Right lobe of liver (tissue), 6 donors: ENCODE data around the gene ZBTB21. TPM values are rescaled to one million over a fixed set of nuclear protein-coding genes. Genes with fewer than 3 reads are reported as not detected.

Source experiments
- ATAC-seq, 4 donors: fragments of 200-7000 bp; cut with Tn5 transposase; one replicate each; pipeline ENCODE4 v1.9.1; 2020; ENCODE audit warnings: mild to moderate bottlenecking in 4 of 4, moderate library complexity in 4 of 4
- DNase-seq, 3 donors: peaks; one replicate each; pipeline ENCODE4 v3.0.0-alpha.2; 2020
- H3K27ac ChIP-seq, 3 donors: fragments of 200-600 bp; one replicate each; pipeline ENCODE4 v1.8.0; 2022
- H3K27me3 ChIP-seq, 2 donors: fragments of 200-600 bp; one replicate each; pipeline ENCODE4 v1.8.0; 2022
- H3K36me3 ChIP-seq, 4 donors: fragments of 200-600 bp; sonication (generic) in 1 of 4; one replicate each; pipeline versions ENCODE4 v1.5.1 to v1.8.0; 2017 to 2022; ENCODE audit warnings: control low read depth in 1 of 4
- H3K4me1 ChIP-seq, 4 donors: fragments of 200-600 bp; sonication (generic) in 1 of 4; one replicate each; pipeline versions ENCODE4 v1.5.1 to v1.8.0; 2017 to 2022; ENCODE audit warnings: control low read depth in 1 of 4
- H3K4me3 ChIP-seq, 3 donors: fragments of 200-600 bp; one replicate each; pipeline ENCODE4 v1.8.0; 2022
- H3K9me3 ChIP-seq, 4 donors: fragments of 200-600 bp; sonication (generic) in 1 of 4; one replicate each; pipeline versions ENCODE4 v1.5.1 to v1.8.0; 2017 to 2022; ENCODE audit warnings: control low read depth in 1 of 4
- POLR2A ChIP-seq: fragments of 450-650 bp; IDR thresholded peaks from one replicate; pipeline ENCODE4 v1.6.1; 2017; ENCODE audit warnings: antibody characterized with exemption, mild to moderate bottlenecking
- WGBS: methylation state at CpG from one replicate; pipeline ENCODE4 v1.1.6; 2018; ENCODE audit warnings: low coverage, low lambda C conversion rate; ENCODE audit not compliant: insufficient coverage; ENCODE audit errors: missing lambda C conversion rate; 5-methylcytosine and 5-hydroxymethylcytosine counted together
- intact Hi-C, 2 donors: fragments of 100-400 bp; cut with DNase I; formaldehyde crosslinking; loops; one replicate each; pipeline versions ENCODE4 v1.11.2 to v1.14.1; 2022
- total RNA-seq, 6 experiments: library from RNA; depleted of rRNA in 2 of 6; stranded (reverse); fragments of >200 nt in 2 of 6; fragmentation: NEBNext Ultra II Directional in 3 of 6; extraction: Animal tissue kit (Norgen Biotek cat#: 25700) in 3 of 6; gene quantifications; one replicate each; pipeline versions ENCODE4 v1.1.0 to v1.2.4, GENCODE V29; 2016 to 2023
- TF ChIP-seq, protein P1 (sequence below), 4 donors: fragments of 200-600 bp in 3 of 4; fragments of 450-650 bp in 1 of 4; IDR thresholded peaks; one replicate each; pipeline versions ENCODE4 v1.5.1 to v1.8.0; 2016 to 2022; ENCODE audit warnings: antibody characterized with exemption in 4 of 4, mild to moderate bottlenecking in 2 of 4
- donor health status: DM: no; HTN: yes; CAD: no.
- donor health status: DM: no; HTN: no; CAD: no.
- donor health status: DM: no; HTN: no; CAD: no.
- donor health status: DM: no; HTN: yes; CAD: no.
- donor health status: DM: no; HTN: yes; CAD: no.

The ZBTB21 gene
- total RNA-seq, 6 experiments from 2014 or later: 3.0 to 28.5 (median 11.2) TPM

DNA sequence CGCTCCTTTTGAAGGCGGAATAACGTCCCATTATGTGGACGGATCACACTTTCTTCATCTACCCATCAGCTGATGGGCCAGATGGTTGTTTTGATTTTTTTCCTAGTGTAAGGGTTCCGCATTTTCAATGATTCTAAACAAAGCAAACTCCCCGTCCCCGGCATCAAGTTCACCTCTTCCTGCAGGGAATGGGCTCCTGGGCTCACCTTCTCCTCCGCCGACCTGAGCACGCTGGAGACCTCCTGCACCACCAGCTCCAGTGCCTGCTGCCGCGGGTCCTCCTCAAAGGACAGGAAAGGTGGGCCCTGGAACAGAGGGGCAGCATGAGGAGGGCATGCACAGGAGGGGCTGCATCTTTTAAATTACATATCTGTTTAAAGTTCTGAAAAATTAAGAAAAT, 68.2 kb downstream of the ZBTB21 start:
- peaks cover 0 to 1% (median 0%) of the 10 kb centered on the region in 4 donors for H3K36me3 ChIP-seq
- H3K27ac ChIP-seq: no peak overlapping the region
- ATAC-seq: no peak
- TF ChIP-seq, protein P1, sequence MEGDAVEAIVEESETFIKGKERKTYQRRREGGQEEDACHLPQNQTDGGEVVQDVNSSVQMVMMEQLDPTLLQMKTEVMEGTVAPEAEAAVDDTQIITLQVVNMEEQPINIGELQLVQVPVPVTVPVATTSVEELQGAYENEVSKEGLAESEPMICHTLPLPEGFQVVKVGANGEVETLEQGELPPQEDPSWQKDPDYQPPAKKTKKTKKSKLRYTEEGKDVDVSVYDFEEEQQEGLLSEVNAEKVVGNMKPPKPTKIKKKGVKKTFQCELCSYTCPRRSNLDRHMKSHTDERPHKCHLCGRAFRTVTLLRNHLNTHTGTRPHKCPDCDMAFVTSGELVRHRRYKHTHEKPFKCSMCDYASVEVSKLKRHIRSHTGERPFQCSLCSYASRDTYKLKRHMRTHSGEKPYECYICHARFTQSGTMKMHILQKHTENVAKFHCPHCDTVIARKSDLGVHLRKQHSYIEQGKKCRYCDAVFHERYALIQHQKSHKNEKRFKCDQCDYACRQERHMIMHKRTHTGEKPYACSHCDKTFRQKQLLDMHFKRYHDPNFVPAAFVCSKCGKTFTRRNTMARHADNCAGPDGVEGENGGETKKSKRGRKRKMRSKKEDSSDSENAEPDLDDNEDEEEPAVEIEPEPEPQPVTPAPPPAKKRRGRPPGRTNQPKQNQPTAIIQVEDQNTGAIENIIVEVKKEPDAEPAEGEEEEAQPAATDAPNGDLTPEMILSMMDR (IDR thresholded peaks at IDR 0.05): no peak
- TF ChIP-seq POLR2A: no peak
- 98% methylated on average over 6 of the region's 12 CpGs for WGBS
- no peak overlapping the region for H3K4me3 ChIP-seq
- no peak for DNase-seq
- H3K27me3 ChIP-seq: no peaks in the 10 kb centered on the region
- H3K9me3 ChIP-seq: no peaks in the 10 kb centered on the region
- intact Hi-C loops: no loop called here
- H3K4me1 ChIP-seq: no peaks in the 10 kb centered on the region

DNA sequence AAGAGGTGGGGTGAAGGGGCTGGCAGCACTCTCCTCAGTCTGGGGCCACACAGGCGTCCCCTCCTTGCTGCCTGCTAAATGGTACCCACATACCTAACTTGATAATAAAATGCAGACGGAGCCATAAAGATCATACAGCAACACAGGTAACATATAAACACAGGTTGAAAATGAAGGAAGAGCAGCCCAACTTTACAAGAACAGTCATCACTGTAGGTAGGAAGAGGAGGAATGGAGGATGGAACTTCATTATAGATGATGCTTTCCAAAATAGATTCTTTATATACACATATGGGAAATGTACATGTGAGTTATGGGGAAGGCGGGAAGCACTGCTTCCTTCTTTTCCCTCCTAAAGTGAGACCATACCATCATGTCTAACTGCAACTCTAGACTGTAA, 69.7 kb downstream of the ZBTB21 start:
- Histone ChIP-seq H3K4me1 (no peaks in the 10 kb centered on the region), H3K36me3 (peaks cover 0 to 1% (median 0%) of the 10 kb centered on the region in 4 donors), H3K27ac (no peak overlapping the region), H3K27me3 (no peaks in the 10 kb centered on the region), H3K9me3 (no peaks in the 10 kb centered on the region), H3K4me3 (no peak overlapping the region)
- intact Hi-C loops: no loop called here
- DNase-seq (no peak), ATAC-seq (no peak)
- TF ChIP-seq POLR2A: no peak
- TF ChIP-seq, protein P1 (IDR thresholded peaks at IDR 0.05): no peak
- 89% methylated on average over 3 of the region's 3 CpGs for WGBS

DNA sequence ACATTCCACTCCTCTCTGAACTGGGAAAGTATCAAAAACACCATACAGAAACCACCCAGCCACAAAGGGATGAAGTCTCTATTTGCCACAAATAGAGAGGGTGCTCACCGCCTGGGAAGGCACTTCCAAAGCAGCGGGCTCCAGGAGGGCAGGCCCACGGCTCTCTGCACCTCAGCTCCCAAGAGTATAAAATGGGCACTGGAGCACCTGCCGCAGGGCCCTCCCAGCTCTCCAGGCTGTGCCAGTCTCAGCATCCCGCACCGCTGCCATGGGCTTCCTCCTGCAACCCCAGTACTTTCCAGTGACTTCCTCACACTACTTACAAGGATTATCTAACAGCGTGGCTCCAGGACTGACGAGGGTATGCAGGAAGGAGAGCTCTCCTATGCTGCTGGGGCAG, 70.8 kb downstream of the ZBTB21 start:
- ATAC-seq (no peak), DNase-seq (no peak)
- no peak overlapping the region for H3K4me3 ChIP-seq
- H3K9me3 ChIP-seq: no peaks in the 10 kb centered on the region
- intact Hi-C loops: no loop called here
- WGBS: 87% methylated on average over 6 of the region's 8 CpGs
- H3K27me3 ChIP-seq: no peaks in the 10 kb centered on the region
- H3K27ac ChIP-seq: no peak overlapping the region
- no peak for TF ChIP-seq POLR2A
- TF ChIP-seq, protein P1 (IDR thresholded peaks at IDR 0.05): no peak
- no peaks in the 10 kb centered on the region for H3K4me1 ChIP-seq
- peaks cover 0 to 1% (median 0%) of the 10 kb centered on the region in 4 donors for H3K36me3 ChIP-seq

Other genes with a start within 250 kb of the ZBTB21 start
- 10 to 100 TPM in 5 of 6 experiments, 1 to 10 TPM in 1; 6.7 to 18.7 (median 12.7) TPM for gene RIPK4, start 243.3 kb downstream of the ZBTB21 start, total RNA-seq
- gene PRDM15, start 131.0 kb downstream of the ZBTB21 start, total RNA-seq: 1 to 10 TPM; 1.9 to 4.0 (median 2.7) TPM
- gene C2CD2, start 56.3 kb downstream of the ZBTB21 start, total RNA-seq: 10 to 100 TPM in 1 of 6 experiments, 1 to 10 TPM in 5; 7.3 to 11.4 (median 8.3) TPM
- gene UMODL1, start 61.0 kb upstream of the ZBTB21 start, total RNA-seq: 1 to 10 TPM in 2 of 6 experiments, under 1 TPM in 2, not detected in 2; 0.06 to 1.2 (median 0.75) TPM
- 1 to 10 TPM; 3.3 to 9.8 (median 4.8) TPM for gene ABCG1, start 208.8 kb upstream of the ZBTB21 start, total RNA-seq